Measurements from ENCODE around the gene AMBP.

Gene AMBP

GRCh38 chr9:114031037-114031630 is 47.0 kb downstream of the AMBP start:
- no peak for DNase-seq (ENCODE audit: low spot score)

DNA sequence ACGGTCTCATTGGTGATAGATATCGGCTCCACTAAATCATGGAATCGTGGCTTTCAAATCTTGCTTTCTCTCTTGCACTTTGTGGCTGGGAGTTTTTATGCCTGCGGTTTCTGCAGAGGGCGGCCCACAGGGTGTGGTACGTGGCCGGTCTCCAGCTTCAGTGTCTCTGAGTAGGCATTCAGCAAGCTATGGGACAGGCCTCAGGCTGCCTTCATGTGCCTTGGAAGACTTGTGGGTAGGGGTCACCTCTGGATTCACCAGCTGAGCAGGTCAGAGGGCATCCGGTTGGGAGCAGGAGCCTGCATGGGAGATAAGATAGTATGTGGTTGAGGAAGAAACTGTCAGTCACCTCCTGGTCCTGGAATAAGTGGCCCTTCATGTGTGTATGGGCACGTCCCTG is 47.7 kb downstream of the AMBP start:
- no peak for DNase-seq (ENCODE audit: low spot score)

- DNase-seq (ENCODE audit: low spot score), result no peak
These were observed 48.6 kb downstream of the AMBP start for GRCh38 chr9:114029311-114030170.

- DNase-seq (ENCODE audit: low spot score), result no peak
These were observed 49.5 kb downstream of the AMBP start for GRCh38 chr9:114028646-114029045.

- no peak for DNase-seq (ENCODE audit: low spot score)
These were observed 50.1 kb downstream of the AMBP start for GRCh38 chr9:114027863-114028465.

- DNase-seq (ENCODE audit: low spot score), result no peak
These were observed 50.8 kb downstream of the AMBP start for GRCh38 chr9:114027159-114027862.

- DNase-seq (ENCODE audit: low spot score), result no peak
These were observed 51.8 kb downstream of the AMBP start for GRCh38 chr9:114026335-114026734.

DNA sequence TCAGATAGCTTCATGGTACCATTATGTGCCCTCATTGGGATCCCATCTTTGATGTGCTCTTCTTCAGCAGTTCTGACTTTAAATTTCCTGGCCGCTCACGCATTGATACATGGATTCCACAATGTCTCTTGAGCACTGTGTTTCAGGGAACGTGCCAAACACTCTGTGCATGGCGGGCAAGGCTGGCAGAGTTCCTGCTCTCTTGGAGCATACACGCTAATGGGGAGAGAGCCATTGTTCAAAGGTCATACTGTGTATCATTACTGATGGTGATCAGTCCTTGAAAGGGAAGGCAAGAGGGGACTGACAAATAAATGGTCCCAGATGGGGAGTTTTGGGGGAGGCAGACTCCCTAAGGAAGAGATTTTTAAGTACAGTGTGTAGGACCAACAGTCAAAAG is 52.3 kb downstream of the AMBP start:
- no peak for DNase-seq (ENCODE audit: low spot score)

- DNase-seq (ENCODE audit: low spot score), result no peak
These were observed 52.8 kb downstream of the AMBP start for GRCh38 chr9:114025196-114025753.

DNA sequence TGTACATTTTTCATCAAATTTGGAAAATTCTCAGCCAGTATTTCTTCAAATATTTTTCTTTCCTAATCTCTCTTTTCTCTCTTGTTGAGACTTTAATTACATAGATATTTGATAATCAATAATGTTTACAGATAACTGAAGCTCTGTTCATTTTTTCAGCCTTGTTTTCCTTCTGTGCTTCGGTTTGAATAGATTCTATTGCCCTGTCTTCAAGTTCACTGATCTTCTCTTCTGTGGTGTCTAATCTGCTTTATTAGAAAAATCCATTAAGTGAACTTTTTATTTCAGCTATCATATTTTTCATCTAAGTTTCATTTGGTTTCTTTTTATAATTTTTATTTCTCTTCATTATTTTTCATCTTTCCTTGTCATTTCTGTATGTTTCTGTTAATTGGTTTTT is 54.1 kb downstream of the AMBP start:
- no peak for DNase-seq (ENCODE audit: low spot score)

GRCh38 chr9:114021578-114021977 is 56.5 kb downstream of the AMBP start:
- no peak for DNase-seq (ENCODE audit: low spot score)

DNA sequence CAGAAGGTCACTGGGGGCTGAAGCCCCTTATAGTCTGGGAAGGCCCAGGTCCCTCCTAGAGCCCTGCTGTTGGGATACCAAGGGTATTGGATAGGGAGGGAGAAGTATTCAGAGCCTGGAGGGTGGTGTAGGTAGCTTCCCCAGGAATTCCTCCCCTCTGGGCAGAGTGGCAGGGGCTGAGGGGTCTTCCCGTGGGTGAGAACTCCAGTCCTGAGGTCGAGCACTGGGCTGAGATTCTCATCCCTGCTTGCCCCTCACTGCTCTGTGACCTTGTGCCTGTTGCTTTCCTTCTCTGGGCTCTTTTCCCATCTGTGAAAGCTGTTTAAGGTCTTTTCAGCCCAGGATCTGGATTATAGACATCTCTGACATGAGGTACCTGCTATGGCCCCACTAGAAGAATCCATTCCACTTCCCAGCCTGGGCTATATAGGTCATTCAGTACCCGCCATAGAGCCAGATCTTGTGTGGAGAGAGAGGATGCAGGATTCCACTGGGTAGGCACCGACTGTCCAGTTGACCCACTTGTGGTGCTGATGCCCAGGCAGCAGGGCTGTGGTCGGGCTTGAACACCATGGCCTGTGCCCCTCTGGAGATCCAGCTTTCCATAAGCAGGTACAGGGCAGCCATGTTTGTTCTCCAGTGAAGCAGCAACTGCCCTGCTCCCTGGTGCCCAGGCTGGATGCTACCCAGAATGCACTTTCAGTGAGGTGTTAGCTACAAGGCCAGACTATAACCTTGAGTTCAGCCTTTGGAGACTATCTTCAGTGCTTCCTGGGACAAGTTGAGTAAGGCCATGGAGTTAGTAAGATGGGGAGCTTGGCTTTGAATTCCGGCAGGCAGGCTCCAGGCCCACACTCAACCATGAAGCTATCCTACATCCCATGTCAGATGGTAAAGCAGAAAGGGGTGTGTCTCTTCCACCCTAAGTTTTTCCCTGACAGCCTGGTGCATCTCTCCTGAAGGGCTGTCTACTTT is 60.1 kb downstream of the AMBP start:
- DNase-seq (ENCODE audit: low spot score), result no peak

DNA sequence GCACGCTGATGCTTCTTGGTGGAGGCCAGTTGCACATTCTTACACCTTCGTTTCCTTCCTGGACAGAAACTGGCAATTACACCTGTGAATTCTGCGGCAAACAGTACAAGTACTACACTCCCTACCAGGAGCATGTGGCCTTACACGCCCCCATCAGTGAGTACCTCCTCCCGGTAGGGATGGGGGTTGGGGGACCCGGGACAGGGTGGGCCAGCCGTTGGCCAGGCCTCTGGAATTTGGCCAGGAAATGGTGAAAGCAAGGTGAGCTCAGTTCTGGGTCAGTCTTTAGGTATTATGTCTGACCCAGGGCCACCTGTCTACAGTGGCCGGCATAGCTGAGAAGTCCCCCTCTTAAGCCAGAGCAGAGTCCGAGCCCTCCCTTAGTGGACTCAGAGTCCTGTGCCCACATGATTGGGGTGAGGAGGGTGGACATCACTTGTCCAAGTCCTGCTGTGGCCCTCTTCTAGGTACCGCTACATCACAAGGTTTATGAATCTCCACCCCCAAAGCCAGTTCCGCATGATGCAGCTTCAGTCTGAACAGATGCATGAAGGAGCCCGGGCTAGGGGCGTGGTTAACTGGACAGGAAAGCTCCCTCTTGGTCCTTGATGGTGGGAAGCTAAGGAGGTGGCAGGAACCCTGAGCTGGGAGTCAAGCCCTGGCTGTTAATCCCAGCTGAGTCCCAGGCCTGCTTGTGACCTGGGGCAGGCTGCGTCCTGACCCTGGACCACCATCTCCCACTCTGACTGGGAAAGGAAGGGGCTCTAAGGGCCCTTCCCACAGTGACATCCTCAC is 61.3 kb downstream of the AMBP start:
- DNase-seq (ENCODE audit: low spot score), result no peak

- no peak for DNase-seq (ENCODE audit: low spot score)
These were observed 62.0 kb downstream of the AMBP start for GRCh38 chr9:114016101-114016500.

GRCh38 chr9:114015607-114016006 is 62.5 kb downstream of the AMBP start:
- no peak for DNase-seq (ENCODE audit: low spot score)

DNA sequence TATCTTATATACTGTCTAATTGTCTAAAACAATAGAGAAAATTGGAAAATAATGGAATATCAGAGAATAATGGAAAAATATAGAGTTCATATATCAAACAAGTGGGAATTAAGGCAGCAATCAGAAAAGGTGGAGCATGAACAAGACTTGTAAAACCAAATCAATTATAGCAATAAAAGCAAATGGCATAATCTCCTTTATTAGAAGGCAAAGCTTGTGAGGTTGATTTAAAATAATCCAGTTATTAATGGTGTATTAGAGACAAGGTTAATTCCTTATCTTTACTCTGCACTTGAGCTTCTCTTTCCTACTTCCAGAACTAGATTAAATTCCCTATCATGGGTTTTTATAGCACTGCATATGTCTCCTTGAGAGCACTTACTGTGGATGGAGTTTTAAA is 64.1 kb downstream of the AMBP start:
- no peak for DNase-seq (ENCODE audit: low spot score)

DNA sequence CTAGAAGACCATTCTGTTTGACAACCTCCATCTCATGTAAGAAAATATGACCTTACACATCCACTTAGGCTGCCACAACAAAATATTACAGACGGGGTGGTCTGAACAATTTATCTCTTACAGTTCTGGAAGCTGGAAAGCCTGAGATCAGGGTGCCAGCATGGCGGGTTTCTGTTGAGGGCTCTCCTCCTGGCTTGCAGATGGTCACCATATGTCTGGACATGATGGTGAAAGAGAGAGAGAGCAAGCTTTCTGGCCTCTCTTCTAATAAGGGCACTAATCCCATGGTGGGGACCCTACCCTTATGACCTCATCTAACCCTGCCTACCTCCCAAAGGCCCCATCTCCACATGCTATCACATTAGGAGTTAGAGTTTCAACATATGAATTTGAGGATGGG is 66.0 kb downstream of the AMBP start:
- no peak for DNase-seq (ENCODE audit: low spot score)

- no peak for DNase-seq (ENCODE audit: low spot score)
These were observed 66.8 kb downstream of the AMBP start for GRCh38 chr9:114011313-114011712.

Measured in germinal center (tissue), 1 donor.